GM21619 (cell line): Measurements from ENCODE around the gene SDK2.

ENCODE experiments used
- ATAC-seq: cut with Tn5 transposase; IDR thresholded peaks from one replicate; pipeline ENCODE4 v1.9.1; 2021; ENCODE audit not compliant: unreplicated experiment

The SDK2 gene

GRCh38 chr17:73356561-73357170 lies 287.6 kb downstream of the SDK2 start:
- ATAC-seq, result no peak

- no peak for ATAC-seq
Measured at GRCh38 chr17:73354423-73355284, 289.6 kb downstream of the SDK2 start.

- ATAC-seq, result no peak
Measured at GRCh38 chr17:73352261-73352660, 292.0 kb downstream of the SDK2 start.

- no peak for ATAC-seq
Measured at GRCh38 chr17:73351764-73352163, 292.5 kb downstream of the SDK2 start.

GRCh38 chr17:73350864-73351263 lies 293.4 kb downstream of the SDK2 start:
- no peak for ATAC-seq

GRCh38 chr17:73349647-73350046 lies 294.6 kb downstream of the SDK2 start:
- no peak for ATAC-seq

GRCh38 chr17:73349138-73349537 lies 295.1 kb downstream of the SDK2 start:
- ATAC-seq, result no peak

- no peak for ATAC-seq
Measured at GRCh38 chr17:73348829-73349095, 295.5 kb downstream of the SDK2 start.

- no peak for ATAC-seq
Measured at GRCh38 chr17:73348018-73348828, 296.0 kb downstream of the SDK2 start.

GRCh38 chr17:73347351-73347750 lies 296.9 kb downstream of the SDK2 start:
- ATAC-seq, result no peak

GRCh38 chr17:73346501-73347162 lies 297.6 kb downstream of the SDK2 start:
- no peak for ATAC-seq

- ATAC-seq, result no peak
Measured at GRCh38 chr17:73343739-73344454, 300.3 kb downstream of the SDK2 start.

GRCh38 chr17:73343168-73343634 lies 301.0 kb downstream of the SDK2 start:
- no peak for ATAC-seq

GRCh38 chr17:73342541-73343167 lies 301.6 kb downstream of the SDK2 start:
- ATAC-seq, result no peak

- ATAC-seq, result no peak
Measured at GRCh38 chr17:73342050-73342522, 302.2 kb downstream of the SDK2 start.

GRCh38 chr17:73341350-73342049 lies 302.7 kb downstream of the SDK2 start:
- no peak for ATAC-seq

- no peak for ATAC-seq
Measured at GRCh38 chr17:73340093-73340596, 304.1 kb downstream of the SDK2 start.

- no peak for ATAC-seq
Measured at GRCh38 chr17:73338566-73339197, 305.6 kb downstream of the SDK2 start.

- ATAC-seq, result no peak
Measured at GRCh38 chr17:73338050-73338521, 306.2 kb downstream of the SDK2 start.
